HepG2 (cell line): ENCODE measurements around the gene PRRT2. TPM values are rescaled to one million over a fixed set of nuclear protein-coding genes. Genes with fewer than 3 reads are reported as not detected.

Source experiments
- ETV6 ChIP-seq: sonication (generic); formaldehyde crosslinking; conservative IDR thresholded peaks from 2 replicates; pipeline ENCODE4 v1.4.0; 2020; ENCODE audit warnings: missing genetic modification reagents
- FOSL2 ChIP-seq: sonication (generic); formaldehyde crosslinking; IDR thresholded peaks from 2 replicates; pipeline ENCODE4 v1.4.0; 2020; ENCODE audit warnings: missing genetic modification reagents
- GATAD2A ChIP-seq: IDR thresholded peaks from 2 replicates; pipeline ENCODE4 v1.6.1; 2016
- HNF1B ChIP-seq: sonication (generic); formaldehyde crosslinking; IDR thresholded peaks from 2 replicates; pipeline ENCODE4 v1.5.1; 2020; ENCODE audit warnings: mild to moderate bottlenecking, moderate library complexity, missing genetic modification reagents
- IKZF4 ChIP-seq: sonication (generic); formaldehyde crosslinking; IDR thresholded peaks from 2 replicates; pipeline ENCODE4 v1.5.1; 2020; ENCODE audit warnings: borderline replicate concordance, mild to moderate bottlenecking, low read depth, missing genetic modification reagents; ENCODE audit errors: not compliant biosample characterization
- NONO ChIP-seq, 2 experiments: fragments of 450-650 bp in 1 of 2; sonication (generic) in 1 of 2; formaldehyde crosslinking in 1 of 2; IDR thresholded peaks in 1 of 2; conservative IDR thresholded peaks in 1 of 2; 2 replicates each; pipeline versions ENCODE4 v1.6.1 to v1.8.0; 2017 to 2022; ENCODE audit warnings: mild to moderate bottlenecking in 1 of 2, missing genetic modification reagents in 1 of 2, moderate library complexity in 1 of 2
- REPIN1 ChIP-seq: sonication (generic); formaldehyde crosslinking; IDR thresholded peaks from 2 replicates; pipeline ENCODE4 v1.8.0; 2022; ENCODE audit warnings: missing genetic modification reagents, low read depth, mild to moderate bottlenecking, borderline replicate concordance
- RFX1 ChIP-seq: fragments of 450-650 bp; IDR thresholded peaks from 2 replicates; pipeline ENCODE4 v1.6.1; 2017
- SAP130 ChIP-seq: IDR thresholded peaks from 2 replicates; pipeline ENCODE4 v1.6.1; 2016; ENCODE audit warnings: low read depth
- SP4 ChIP-seq: sonication (generic); formaldehyde crosslinking; IDR thresholded peaks from 2 replicates; pipeline ENCODE4 v1.8.1; 2023; ENCODE audit warnings: mild to moderate bottlenecking, missing genetic modification reagents
- YY1 ChIP-seq: IDR thresholded peaks from 2 replicates; pipeline ENCODE4 v1.6.1; 2011; ENCODE audit warnings: low read length, low read depth, moderate library complexity, mild to moderate bottlenecking; ENCODE audit not compliant: insufficient read depth, insufficient replicate concordance
- ZBTB40 ChIP-seq, 2 experiments: fragments of 450-650 bp in 1 of 2; sonication (generic) in 1 of 2; formaldehyde crosslinking in 1 of 2; IDR thresholded peaks; 2 replicates each; pipeline versions ENCODE4 v1.6.1 to v1.8.0; 2016 to 2022; ENCODE audit warnings: antibody characterized with exemption in 1 of 2, mild to moderate bottlenecking in 1 of 2, missing genetic modification reagents in 1 of 2
- ZNF704 ChIP-seq: sonication (generic); formaldehyde crosslinking; IDR thresholded peaks from 2 replicates; pipeline ENCODE4 v1.8.1; 2023; ENCODE audit warnings: mild to moderate bottlenecking, inconsistent platforms, moderate library complexity, missing genetic modification reagents, borderline replicate concordance
- ZNF768 ChIP-seq: sonication (generic); formaldehyde crosslinking; IDR thresholded peaks from 2 replicates; pipeline ENCODE4 v1.4.0; 2020; ENCODE audit warnings: missing genetic modification reagents
- ZSCAN25 ChIP-seq: sonication (generic); formaldehyde crosslinking; IDR thresholded peaks from 2 replicates; pipeline ENCODE4 v1.8.0; 2022; ENCODE audit warnings: mild to moderate bottlenecking, missing genetic modification reagents
- polyA plus RNA-seq, 8 experiments: library from polyadenylated mRNA; depleted of rRNA in 3 of 8; stranded (reverse) in 7 of 8; unstranded in 1 of 8; fragments of >200 nt; fragmentation: Illumina TruSeq in 4 of 8; extraction: Trizol in 4 of 8; gene quantifications; 2 replicates each; pipeline versions ENCODE4 v1.2.1 to v1.2.3, GENCODE V29; 2011 to 2016; ENCODE audit warnings: low read depth in 4 of 8, missing spikeins in 1 of 8, mixed read lengths in 1 of 8; ENCODE audit not compliant: insufficient read depth in 1 of 8
- total RNA-seq, 5 experiments: library from RNA; depleted of rRNA; stranded (reverse); fragments of >200 nt; fragmentation: Illumina TruSeq; extraction: Trizol; gene quantifications; 2 replicates each; pipeline ENCODE4 v1.2.3, GENCODE V29; 2016; ENCODE audit warnings: low read depth in 1 of 5

Gene PRRT2
- total and polyA plus RNA-seq, 2 of the 13 experiments (the other 11 are each of a cell fraction or from before 2014, with no cell fraction given), result 0.51 to 1.1 TPM

- TF ChIP-seq ZBTB40 (IDR thresholded peaks at IDR 0.05) (no peak), ZBTB40 (CRISPR knock-in tag; IDR thresholded peaks at IDR 0.05) (0 out of 2 replicates have a peak, but pooled peaks have one; percentile 37), REPIN1 (CRISPR knock-in tag) (peak; percentile 75), RFX1 (no peak), HNF1B (CRISPR knock-in tag) (peak; percentile 21; the same call in 1 of the 2 replicates), IKZF4 (CRISPR knock-in tag) (peak; percentile 49), GATAD2A (CRISPR knock-in tag) (peak; percentile 56; the same call in 1 of the 2 replicates), NONO (IDR thresholded peaks at IDR 0.05) (no peak), NONO (CRISPR knock-in tag; conservative IDR thresholded peaks at IDR 0.05) (peak; percentile 72), ETV6 (CRISPR knock-in tag) (peak; percentile 83; the same call in 1 of the 2 replicates), ZSCAN25 (0 out of 2 replicates have a peak, but pooled peaks have one; percentile 68), SP4 (CRISPR knock-in tag) (peak; percentile 68; the same call in 1 of the 2 replicates), ZNF704 (CRISPR knock-in tag) (no peak), ZNF768 (CRISPR knock-in tag) (peak; percentile 85; the same call in 1 of the 2 replicates), SAP130 (CRISPR knock-in tag) (peak; percentile 78), FOSL2 (CRISPR knock-in tag) (peak; percentile 66), YY1 (peak; percentile 68)
Measured at GRCh38 chr16:29848420-29849297, 36.7 kb downstream of the PRRT2 start (continued).
